RPMI7951 (cell line): ENCODE measurements around the gene BBLN. TPM values are rescaled to one million over a fixed set of nuclear protein-coding genes. Genes with fewer than 3 reads are reported as not detected.
A peak's percentile ranks its signal among the peaks of the same experiment; 100 is the strongest.

Source experiments
- DNase-seq: peaks from one replicate; pipeline ENCODE4 v3.0.0-alpha.2; 2012; ENCODE audit warnings: low read depth
- total RNA-seq: library from RNA; depleted of rRNA; stranded (reverse); fragments of >200 nt; shearing (Covaris generic); gene quantifications from 2 replicates; pipeline ENCODE4 v1.2.3, GENCODE V29; 2014

Gene BBLN
- total RNA-seq, 1 experiment from 2014 or later, result 97.3 TPM

DNA sequence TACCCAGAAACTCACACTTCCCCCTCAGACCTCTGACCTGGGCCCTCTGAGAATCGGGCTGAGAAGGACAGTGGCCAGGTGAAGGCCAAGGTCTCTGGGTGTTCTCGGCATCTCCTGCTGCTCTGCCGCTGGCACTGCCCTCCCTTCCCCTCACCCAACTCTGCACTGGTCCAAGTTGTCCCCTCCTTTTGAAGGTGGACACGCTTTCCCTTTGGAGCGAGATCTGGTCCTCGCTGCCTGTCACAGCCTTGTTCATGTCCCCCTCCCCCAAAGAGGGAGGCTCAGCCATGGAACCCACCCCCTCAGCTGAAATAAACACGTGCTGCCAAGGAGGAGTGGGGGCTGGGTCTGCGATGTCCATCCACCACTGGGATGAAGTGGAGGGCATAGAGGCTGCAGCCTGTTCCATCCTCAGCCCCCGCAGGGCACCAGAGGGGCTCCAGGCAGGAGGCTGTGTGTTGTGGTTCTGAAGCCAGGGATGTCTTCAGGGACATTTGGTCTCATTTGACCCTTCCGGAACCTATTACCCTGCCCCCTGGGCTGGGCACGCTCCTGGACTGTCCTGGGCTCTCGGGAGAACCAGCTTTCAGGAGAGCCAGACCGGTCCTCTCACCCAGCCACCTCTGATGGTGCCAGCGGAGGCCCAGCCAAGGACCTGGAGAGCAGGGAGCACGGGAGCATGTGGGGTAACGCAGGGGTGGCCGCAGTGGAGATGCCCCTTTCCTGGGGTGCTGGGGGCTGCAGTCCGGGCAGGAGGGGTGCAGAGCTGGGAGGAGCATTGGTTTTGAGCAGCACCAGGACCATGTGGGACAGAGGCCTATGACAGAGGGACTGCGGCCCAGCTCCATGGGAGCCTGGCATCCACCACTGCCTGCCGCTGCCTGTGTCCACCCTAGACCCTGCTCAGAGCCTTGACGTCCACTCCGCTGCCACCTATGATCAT is 15.6 kb upstream of the BBLN start:
- DNase-seq, result no peak

DNA sequence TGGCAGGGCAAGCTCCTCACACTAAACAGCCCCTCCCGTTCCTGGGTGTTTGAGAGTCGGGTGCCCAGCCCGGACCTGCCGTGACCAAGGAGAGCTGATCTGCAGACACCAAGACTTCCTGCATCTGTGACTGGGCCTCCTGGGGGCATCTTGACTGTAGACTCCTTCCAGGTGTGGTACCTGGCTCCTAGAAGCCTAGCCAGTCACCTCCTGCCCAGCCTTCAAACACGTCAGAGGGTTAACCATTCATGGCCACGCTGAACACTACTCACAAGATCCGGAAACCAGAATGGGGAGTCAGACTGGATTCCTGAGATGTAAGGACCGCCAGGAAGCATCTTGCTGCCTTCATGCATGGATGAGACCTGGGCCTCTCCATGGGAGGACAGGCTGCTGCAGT is 14.5 kb upstream of the BBLN start:
- DNase-seq, result no peak

DNA sequence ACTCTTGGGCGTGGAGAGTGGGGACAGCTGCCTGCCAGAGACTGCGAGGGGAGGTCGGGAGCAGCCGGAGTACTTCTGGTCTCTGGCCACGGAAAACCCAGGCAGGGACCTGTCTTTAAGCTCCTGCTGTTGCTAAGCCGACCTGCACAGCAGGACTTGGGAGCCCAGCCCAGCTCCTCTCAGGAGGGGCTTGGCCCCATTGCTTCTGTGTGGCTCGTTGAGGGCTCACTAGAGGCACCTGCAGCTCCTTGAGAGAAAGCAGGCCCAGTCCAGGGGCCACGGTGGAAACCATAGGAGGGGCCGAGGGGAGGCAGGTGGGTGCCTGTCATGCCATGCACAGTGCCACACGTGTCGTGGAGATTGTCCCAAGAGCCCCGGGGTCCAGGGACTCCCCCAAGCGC is 14.1 kb upstream of the BBLN start:
- no peak for DNase-seq

DNA sequence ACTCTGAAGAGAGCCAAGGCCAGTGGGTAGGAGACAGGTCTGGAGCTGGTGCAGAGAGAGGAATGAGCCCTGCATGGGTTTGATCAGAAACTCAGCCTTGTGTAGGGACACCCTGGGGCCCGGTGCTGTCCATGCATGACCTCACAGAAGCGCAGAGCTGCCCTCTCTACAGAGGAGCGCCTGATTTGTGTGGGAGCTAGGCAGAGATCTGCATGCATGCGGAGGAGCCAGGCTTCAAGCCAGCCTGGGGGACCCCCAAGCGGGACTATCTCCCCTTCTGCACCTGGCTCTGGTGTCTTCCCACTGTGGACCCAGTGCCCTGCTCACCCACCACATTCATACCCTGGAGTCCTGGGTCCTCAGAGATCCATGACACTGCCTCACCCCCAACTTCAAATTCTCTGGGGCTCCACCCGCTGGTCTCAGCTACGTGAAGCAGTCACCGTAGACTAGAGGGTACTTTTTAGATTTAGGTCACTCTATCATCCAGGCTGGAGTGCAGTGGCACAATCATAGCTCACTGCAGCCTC is 13.4 kb upstream of the BBLN start:
- DNase-seq, result no peak

DNA sequence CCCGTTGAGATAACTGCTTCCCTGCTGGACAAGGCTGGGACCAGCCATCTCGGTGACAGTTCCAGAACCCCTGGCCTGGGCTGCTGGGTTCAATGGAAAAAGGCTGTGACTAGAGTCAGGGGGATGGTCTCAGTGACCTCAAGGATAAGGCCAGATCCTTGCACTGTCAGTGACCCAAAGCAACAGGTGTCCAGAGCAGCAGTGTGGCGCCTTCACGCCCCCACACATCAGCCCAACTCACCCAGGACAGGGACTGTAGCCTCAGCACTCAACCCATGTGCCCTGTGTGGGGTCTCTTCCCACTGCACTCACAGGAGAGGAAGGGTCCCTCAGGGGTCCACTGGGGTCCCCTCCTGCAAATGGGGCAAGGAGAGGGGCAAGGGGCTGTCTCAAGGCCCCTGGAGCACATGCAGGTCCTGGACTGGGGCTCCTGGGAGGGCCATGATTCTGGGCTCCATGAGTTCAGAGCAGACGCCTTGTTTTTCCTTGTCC is 11.5 kb upstream of the BBLN start:
- no peak for DNase-seq

DNA sequence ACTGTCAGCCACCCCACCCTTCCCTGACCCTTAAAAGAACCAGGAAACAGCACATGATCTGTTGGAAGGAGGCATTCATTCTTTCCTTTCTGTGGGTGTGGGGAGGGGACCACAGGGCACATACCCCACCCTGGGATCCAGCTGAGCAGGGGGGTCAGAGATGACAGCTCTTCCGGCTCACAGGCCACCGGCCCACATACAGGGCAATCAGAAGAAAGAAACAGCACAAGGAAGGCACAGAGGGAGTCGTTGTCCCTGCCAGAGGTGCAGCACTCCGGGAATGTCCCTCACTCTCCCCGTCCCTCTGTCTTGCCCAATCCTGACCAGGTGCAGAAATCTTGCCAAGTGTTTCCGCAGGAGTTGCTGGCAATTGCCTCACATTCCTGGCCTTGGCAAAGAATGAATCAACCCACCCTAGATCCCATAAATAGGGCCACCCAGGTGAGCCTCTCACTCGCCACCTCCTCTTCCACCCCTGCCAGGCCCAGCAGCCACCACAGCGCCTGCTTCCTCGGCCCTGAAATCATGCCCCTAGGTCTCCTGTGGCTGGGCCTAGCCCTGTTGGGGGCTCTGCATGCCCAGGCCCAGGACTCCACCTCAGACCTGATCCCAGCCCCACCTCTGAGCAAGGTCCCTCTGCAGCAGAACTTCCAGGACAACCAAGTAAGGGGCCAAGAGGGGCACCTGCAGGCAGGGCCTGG is 10.9 kb upstream of the BBLN start, which contains the start of gene LCN2:
Gene LCN2, plus strand, starts transcription at position 453 of the 701 bp plus-strand sequence. Its CDS starts 73 bp downstream, at position 526.
- DNase-seq, result no peak

DNA sequence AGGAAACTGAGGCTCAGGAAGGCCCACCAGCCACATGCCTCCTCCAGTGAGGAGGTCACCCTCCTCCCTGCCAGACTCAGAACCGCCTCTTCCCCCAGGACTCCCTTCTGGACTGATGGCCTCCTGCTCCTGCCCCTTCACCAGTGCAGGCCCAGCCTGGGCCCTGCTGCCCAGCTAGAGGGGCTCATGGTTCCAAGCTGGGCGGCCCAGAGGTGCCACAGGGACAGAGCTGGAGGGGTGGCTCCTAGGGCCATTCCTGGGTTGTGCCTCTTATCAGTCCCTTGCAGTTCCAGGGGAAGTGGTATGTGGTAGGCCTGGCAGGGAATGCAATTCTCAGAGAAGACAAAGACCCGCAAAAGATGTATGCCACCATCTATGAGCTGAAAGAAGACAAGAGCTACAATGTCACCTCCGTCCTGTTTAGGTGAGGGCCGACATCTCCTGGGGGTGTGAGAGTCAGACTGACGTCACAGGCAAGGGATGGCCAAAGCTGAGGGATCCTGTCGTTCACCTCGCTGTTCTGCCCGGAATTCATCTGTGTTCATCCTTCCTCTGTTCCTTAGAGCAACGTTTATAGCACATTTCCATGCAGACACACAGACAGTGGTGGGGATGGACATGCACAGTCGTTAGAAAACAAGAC is 10.0 kb upstream of the BBLN start:
- DNase-seq, result no peak

DNA sequence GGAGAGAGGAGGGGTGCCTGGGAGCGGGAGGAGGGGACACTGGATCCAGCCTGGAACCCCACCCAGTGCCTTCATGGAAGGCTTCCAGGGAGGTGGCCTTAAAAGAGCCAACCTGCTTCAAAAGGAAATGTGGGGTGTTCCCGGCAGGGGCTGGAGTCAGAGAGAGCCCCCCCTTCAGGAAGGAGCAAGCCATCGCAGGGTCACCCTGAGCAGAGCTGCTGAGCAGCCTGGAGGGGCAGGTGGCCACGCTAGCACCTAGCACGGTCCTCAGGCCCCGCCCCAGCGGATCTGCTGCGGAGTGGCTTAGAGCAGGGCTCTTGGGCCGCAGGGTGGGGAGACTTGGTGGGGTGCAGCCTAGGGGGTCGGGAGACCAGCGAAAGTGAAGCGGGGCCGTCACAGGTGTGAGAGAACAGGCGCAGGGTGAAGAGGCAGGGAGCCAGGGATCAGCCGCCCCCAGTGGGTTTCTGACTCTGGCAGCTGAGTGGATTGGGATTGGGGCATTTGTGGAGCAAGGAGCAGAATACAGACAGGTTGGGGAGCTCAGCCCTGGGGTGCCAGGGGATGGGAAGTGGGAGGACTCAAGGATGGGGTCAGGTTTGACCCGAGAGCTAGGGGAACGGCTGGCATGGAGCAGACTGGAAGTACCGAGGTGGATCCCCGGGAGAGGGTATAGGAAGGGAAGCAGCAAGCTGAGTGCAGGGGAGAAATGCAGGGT is 9.3 kb upstream of the BBLN start:
- DNase-seq, result no peak

DNA sequence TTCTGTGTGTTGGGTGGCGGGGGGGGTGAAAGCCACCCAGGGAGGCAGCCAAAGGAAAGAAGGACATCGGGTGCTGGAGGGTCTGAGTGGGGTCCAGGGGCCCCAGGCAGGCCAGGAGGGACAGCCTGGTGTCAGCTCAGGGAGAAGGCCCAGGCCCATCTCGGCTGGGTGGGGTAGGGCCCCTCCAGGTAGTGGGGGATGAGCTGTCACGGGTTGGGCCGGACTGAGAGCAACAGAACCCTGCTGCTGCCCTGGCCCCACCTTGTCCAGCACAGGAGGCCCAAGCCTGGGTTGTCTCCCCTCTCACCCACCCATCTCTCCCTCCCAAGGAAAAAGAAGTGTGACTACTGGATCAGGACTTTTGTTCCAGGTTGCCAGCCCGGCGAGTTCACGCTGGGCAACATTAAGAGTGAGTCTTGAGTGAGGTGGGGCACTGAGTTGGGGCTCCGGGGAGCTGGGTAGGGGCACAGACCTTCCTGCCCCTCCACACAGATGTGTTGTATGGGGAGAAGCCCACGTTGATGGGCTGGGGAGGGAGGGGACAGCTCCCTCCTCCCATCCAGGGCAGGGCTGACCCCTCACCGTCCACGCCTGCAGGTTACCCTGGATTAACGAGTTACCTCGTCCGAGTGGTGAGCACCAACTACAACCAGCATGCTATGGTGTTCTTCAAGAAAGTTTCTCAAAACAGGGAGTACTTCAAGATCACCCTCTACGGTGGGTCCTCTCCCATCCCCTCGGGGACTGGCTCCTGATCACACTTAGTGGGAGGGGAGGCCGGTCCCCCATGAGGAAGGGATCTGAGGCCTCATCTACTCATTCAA is 8.5 kb upstream of the BBLN start:
- no peak for DNase-seq

DNA sequence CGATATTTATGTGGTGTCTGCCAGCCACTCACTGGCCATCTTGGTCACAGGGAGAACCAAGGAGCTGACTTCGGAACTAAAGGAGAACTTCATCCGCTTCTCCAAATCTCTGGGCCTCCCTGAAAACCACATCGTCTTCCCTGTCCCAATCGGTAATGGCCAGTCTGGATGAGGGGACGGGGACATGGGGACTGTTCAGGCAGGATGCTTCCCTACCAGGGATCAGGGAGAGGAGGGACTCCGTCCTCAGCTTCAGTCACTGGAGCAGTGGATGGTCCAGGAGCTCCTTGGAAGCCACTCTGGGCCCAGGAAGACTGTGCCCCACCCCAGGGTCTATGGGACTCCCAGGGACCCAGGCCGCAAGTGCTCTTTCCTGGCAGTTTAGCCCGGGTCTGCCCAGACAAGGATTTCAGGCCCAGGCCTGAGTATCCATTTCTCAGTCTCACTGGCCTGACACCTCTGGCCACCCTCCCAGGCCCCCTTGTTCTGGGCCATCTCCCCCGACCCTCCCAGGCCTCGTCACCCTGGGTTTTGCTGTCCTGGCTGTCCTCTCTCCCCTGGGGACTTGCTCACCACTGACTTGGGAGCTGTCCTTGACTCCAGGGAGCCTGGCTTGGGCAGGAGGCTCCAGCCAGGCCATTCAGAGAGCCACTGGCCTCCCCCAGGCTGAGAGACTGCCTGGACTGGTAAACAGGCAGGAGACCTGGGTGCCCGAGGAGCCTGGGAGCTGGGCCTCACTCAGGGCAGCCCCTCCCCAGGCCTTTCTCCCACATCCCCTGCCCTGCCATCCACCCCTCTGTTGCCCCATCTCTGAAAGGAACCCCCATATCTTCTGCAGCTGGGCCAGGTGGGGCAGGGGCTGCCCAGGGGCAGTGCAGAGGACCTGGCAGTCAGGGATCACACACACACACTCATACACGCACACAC is 7.7 kb upstream of the BBLN start:
- no peak for DNase-seq

DNA sequence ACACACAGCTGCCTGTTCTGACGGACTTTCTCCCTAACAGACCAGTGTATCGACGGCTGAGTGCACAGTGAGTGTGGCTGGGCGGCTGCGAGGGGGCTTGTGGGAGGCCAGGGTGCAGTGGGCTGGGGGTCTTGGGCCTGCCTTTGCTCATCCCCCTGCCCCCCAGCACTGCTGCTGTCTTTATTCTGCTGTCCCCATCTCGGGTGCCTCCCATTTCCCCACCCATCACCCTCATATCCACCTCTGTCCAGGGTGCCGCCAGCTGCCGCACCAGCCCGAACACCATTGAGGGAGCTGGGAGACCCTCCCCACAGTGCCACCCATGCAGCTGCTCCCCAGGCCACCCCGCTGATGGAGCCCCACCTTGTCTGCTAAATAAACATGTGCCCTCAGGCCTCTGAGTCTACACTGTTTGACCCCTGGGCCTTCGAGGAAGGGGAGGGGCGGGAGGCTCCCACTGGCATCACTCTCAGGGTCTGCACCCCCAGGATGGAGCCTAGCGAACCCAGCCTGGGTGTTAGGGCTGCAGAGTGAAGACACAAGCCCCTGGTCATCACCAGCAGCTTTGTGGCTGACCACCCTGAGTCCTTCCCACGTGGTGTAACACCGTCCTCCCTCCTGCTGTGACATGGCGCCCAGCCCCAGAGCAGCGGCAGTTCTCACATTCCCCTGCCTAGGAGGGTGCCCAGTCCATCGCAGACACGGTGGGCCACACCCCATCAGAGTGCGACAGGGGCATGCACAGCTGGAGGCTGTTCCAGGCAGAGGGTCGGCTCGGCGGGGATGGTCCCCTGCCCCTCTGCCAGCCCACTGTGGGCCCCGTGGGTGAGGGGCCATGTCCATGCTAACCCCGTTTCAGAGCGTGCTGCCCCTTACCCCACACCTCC is 6.8 kb upstream of the BBLN start:
- DNase-seq, result no peak

DNA sequence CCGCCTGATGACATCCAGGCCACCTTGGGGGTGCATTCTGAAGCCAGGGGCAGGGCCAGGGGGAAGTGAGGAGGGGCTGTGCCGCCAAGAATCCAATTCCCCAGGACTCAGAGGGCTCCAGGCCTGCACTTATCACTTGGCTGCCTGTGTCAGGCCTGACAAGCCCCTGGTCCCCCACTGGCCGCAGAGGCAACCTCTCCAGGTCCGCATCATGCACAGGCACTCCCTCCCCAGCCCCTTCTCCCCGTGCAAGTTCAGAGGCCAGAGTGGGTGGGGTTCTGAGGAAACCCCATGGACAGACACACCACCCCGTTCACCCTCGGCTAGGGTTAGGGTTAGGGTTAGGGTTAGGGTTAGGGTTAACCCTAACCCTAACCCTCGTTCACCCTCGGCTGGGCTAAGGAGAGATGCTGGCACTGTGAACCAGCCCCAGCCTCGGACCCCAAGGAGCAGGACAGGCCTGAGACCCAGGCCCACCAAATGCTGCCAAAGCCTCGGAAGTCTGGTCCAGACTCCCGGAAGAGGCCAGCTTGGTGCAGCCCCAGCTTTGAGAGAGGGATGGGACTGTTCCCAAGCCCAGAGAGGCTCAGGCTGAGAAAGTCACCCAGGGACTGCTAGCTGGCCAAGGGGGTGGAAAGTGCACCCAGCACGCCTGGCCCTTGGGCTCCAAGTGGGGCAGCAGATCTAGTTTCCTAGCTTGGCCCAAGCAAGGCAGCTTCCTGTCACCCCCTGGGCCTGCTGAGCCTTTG is 5.9 kb upstream of the BBLN start:
- no peak for DNase-seq

DNA sequence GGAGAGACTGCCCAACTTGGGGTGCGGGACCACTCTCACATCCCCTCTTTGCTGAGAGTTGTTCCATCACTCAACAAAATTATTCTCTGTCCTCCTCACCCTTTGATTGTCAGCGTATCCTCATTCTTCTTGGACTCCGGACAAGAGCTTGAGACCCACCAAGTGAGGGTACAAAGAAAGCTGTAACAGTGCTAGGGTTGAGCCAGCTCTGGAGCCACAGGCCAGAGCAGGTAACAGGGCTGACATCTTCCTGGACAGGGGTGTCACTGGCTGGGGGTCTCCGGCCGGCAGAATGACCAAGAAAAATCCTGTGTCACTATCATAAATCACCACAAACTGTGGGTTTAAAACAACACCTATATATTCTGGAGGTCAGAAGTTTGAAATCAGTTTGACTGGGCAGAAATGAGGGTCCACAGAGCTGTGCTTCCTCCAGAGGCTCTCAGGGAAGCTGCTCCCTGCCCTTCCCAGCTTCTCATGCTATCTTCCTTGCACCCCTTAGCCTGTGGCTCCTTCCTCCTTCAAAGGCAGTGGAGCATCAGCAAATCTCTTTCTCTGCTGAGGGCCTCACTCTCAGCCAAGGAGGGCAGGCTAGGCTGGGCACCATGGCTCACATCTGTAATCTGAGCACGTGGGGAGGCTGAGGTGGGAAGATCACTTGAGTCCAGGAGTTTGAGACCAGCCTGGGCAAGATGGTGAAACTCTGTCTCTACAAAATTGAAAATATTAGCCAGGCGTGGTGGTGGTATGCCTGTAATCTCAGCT is 4.1 kb upstream of the BBLN start:
- DNase-seq, result no peak

DNA sequence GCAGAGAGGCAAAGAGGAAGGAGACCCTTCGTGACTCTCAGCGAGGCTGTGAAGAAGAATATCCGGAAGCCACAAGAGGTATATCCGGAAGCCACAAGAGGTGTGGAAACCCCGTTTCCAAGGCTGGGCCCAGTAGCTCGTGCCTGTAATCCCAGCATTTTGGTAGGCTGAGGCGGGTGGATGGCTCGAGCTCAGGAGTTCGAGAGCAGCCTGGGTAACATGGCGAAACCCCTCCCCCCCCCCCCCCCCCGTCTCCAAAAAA is 612 bp upstream of the BBLN start:
- no peak for DNase-seq

DNA sequence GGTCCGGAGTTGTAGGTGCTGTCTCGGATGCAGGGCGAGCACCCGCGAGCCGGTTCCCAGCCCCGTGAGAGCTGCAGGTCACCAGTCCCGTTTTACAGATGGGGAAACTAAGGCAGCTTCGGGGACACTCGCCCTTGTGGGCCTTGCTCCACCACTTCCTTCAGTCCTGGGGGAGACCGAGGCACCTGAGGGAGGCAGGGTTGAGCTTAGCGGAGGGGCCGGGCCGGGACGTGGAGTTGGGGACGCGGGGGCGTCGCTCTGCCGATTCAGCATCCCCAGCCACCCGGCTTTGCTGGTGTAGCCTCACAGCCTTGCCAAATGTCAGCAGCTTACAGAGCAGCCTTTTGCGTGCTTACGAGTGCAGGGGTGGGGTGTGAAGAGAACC is 530 bp downstream of the BBLN start:
- peak; percentile 13 for DNase-seq

DNA sequence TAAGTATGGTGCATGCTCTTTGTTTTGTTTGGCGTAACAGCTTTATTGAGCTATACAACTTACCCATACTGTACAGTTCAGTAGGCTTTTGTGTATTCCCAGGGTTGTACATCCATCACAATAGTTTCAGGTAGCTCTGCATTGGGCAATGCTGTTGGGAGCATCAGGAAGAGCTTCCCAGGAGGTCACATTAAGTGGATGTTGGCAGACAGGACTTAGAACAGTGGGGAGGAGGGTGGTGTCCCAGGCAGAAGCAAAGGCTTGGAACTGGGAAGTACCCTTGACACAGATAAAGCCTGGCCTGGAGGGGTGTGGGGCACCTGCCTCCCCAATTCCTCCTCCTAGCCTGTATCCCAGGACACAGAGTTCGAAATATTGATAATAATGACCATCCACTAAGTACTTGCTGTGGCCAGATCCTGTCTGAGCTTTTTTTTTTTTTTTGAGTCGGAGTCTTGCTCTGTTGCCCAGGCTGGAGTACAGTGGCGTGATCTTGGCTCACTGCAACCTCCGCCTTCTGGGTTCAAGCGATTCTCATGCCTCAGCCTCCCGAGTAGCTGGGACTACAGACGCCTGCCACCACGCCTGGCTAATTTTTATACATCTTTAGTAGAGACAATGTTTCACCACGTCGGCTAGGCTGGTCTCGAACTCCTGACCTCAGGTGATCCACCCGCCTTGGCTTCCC is 1.3 kb downstream of the BBLN start:
- DNase-seq, result no peak
